GM21825 (cell line): ENCODE results near the gene THAP3.

Experiments used
- ATAC-seq: cut with Tn5 transposase; IDR thresholded peaks from one replicate; pipeline ENCODE4 v1.9.1; 2021; ENCODE audit warnings: mild to moderate bottlenecking, moderate library complexity; ENCODE audit not compliant: unreplicated experiment

Gene THAP3

GRCh38 chr1:6603915-6604558 lies 20.6 kb upstream of the THAP3 start:
- ATAC-seq, result no peak

- peak; percentile 12 for ATAC-seq
Measured at GRCh38 chr1:6612641-6613360, 11.9 kb upstream of the THAP3 start.

GRCh38 chr1:6613361-6614018 lies 11.2 kb upstream of the THAP3 start, which contains the start of gene PHF13:
Gene PHF13, plus strand, starts transcription at chr1:6613731. Its CDS starts 336 bp downstream, at chr1:6614067.
- peak; percentile 87 for ATAC-seq

DNA sequence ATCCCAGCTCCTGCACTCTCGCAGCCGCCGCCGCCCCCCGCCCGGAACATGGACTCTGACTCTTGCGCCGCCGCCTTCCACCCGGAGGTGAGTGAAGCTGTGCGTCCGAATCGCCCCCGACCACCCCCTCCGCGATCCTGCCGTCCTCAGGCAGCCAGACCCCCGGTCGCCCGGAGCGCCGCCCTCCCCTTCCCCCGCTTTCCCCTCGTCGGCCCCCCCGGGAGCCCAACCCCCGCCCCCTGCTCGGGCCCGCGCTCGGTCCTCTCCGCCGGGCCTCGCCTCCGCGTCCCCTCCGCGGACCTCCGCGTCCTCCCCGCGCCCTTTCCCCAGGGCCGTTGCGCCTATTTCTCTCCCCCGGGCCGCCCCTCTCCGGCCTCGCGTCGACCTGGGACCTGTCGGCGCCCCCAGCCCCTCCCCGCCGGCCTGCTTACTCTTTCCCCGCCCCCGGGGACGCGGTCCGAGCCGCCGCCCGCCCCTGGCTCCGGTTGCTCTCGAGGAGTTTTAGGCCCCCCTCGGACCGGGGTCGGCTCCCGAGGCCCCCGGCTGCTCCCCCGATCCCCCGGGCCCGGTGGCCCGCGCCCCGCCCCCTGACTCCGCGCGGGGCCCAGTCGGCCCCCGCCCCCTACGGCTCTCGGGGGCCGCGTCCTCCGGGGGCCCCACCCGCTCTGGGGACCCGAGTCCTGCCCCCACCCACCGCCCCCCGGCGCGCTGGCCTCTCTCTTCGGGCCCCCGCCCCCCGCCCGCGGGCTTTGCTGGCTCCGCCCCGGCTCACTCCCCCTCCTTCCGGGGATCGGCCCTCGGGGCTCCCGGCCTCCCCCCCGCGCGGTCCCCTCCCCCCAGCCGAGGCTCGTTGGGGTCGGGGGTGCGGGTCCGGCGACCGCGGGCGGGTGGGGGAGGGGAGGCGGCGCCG lies 10.4 kb upstream of the THAP3 start:
- ATAC-seq, result no peak

DNA sequence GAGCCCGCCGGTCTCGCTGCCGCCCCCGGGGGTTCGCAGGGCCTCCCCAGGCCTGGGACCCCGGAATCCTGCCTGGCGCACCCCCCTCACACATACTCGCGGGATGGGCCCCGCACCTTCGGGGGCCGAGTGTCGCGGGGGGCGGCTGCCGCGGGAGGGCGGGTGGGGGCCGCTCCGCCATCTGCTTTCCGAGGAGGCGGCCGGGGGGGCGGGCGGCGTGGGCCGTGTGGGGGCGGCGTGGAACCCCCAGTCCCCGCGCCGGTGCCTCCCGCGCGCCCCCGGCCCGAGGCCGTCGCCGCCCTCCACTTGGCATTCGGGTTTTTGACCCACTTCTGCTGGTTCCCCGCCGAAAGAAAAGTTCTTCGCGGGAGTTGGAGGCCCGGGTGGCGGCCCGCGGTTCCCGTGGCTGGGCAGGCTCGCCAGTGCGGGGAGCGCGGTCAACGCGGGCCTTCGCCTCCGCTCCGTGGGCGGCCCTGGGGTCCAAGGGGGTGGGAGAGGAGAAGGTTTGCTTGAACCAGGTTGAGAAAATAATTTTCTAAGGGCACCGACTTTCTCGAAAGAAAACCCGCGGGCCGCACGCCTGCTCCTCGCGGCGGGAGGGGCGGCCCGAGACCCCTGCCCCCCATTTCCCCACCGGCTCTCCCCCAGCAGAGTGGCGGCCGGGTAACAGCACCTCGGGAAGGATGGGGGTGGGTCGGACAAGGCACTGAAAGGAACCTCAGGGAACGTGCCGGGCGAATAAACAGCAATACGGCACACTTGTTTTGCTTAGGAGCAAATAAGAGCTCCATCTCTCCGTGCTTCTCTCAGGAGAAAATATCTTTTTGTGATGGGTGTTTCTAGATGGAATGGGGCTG lies 9.5 kb upstream of the THAP3 start:
- no peak for ATAC-seq

DNA sequence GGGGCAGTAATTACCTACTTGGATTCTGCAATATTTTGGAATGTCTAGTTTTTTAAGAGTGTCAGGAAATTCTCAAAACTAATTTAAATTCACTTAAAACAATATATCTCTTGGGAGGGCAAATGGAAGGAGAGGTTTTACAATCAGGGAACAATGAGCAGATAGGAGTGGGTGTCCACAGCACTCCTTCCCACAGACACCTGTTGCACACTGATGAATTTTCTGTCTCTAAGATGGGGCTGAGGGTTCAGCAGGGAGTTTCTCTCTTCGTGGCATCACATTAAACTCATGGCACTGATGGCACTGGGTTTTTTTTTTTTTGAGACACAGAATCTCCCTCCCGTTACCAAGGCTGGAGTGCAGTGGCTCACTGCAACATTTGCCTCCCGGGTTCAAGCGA lies 5.6 kb upstream of the THAP3 start:
- no peak for ATAC-seq

- ATAC-seq, result no peak
Measured at GRCh38 chr1:6621429-6622391, 3.0 kb upstream of the THAP3 start.

DNA sequence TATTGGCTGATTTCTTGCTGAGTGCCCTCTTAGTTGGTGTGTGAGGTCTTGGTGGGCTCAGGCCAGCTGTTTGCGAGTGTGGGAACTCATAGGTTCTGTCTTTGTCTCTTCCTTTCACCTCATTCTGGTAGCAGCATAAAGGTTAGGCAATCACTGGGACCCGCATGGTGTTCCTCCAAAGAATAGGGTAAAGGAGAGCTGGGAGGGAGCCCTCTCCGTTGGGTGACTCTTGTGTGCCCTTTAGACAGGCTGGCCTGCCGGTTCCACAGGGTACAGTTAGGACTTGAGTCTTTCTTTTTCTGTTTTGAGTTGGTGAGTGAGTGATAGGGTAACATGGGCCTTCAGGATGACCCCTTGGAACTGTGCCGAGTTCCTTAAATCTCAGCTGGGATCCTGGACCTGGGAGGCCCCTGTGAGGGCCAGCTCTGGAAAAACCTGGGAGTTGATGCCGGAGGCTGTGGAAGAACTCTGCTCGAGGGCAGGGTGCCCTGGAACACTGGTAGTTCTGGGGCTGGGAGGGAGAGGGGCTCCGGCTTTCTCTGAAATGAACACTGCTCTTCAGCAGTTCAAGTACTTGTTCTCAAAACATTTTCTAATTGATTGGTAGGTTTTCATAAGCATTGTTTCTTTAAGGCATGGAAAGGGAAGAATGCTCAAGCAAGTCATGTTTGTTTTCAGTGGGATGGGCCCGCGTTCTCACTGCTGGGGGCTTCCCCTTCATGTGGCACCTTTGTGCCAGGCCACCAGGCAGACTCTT lies 2.1 kb upstream of the THAP3 start:
- ATAC-seq, result no peak

GRCh38 chr1:6623269-6623965 lies 1.3 kb upstream of the THAP3 start:
- ATAC-seq, result no peak

DNA sequence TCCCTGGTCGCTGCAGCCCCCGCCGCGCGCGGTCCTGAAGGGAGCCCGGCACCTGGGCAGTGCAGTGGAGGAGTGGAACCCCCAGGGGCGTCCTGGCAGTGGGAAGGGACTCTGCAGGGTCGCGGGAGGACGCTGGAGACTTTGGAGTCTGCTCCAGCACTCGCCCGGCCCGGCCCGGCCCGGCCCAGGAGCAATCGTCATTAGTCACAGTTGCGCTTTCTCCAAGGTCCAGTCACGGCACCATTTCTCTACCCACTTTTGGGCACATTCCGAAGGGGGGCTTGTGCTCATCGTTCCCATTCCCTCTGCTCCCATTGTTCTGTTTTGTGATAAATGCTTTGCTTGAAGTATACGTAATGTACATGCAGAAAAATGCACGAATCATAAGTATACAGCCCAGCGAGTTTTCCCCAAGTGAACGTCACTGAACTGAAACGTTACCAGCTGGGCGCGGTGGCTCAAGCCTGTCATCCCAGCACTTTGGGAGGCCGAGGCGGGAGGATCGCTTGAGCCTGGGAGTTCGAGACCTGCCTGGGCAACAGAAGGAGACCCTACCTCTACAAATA lies 999 bp downstream of the THAP3 start:
- peak; percentile 20 for ATAC-seq

DNA sequence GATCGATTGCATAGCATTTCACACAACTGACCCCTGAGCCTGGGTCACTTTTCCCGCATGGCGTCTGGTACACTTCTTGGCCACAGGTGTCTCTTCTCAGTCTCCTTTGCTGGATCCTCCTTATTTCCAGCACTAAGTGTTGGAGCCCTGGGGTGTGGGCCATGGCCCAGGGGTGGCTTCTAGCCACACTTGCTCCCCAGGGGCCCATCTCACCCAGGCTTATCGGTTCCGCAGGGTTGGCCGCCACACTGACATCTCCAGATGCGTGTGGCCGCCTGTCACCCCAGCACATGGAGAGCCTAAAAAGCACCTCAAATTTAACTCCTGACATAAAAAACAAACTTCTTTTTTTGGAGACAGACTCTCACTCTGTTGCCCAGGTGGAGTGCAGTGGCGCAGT lies 2.4 kb downstream of the THAP3 start:
- no peak for ATAC-seq

GRCh38 chr1:6627841-6628545 lies 3.3 kb downstream of the THAP3 start:
- ATAC-seq, result no peak

GRCh38 chr1:6628971-6629479 lies 4.4 kb downstream of the THAP3 start:
- ATAC-seq, result no peak

- no peak for ATAC-seq
Measured at GRCh38 chr1:6630027-6630426, 5.4 kb downstream of the THAP3 start.

DNA sequence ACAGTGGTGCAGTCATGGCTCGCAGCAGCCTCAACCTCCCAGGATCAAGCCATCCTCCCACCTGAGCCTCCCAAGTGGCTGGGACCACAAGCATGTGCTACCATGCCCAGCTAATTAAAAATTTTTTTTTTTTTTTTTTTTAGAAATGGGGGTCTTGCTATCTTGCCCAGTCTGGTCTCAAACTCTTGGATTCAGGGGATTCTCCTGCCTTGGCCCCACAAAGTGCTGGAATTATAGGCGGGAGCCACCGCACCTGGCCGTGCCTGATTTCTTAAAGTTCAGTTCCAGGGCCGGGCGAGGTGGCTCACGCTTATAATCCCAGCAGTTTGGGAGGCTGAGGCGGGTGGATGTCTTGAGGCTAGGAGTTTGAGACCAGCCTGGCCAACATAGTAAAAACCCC lies 6.4 kb downstream of the THAP3 start:
- ATAC-seq, result no peak
